ENCODE data around the gene TKT. TPM values are rescaled to one million over a fixed set of nuclear protein-coding genes. Genes with fewer than 3 reads are reported as not detected.

Gene TKT
- total and polyA plus RNA-seq, 2 of the 4 experiments (the other 2 are of a cell fraction) = 280 to 349 TPM

DNA sequence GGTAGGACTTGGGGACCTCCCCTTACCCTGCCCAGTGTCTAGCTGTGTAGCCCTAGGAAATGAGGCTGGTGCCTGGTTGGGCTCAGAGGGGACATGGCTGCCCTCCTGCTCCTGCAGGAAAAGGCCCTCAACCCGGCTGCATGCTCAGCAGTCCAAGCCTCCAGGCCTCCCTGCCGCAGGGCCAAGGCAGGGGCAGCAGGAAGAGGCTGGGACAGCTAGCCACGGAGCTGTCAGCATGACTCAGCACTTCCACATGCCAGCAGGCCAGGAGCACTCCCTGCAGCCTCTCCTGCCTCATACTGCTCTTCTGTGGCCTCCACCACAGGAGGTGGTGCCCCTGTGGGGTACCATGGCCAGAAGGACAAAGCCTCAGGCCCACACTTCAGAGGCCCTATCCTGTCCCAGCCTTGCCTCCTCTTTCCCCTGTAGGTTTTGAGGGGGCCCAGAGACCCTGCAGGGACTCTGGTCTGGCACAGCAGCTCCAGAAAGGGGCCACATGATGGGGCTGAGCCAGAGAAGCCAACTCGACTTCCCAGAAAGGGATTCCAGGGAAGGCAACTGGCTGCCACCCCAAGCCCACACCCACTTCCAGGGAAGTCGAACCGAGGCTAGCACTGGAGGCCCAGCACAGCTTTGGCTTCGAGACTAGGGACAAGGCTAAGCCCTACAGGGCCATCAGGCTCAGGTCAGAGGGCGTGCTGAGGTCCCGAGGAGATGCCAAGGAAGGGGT lies 19.5 kb downstream of the TKT start:
- Histone ChIP-seq H4K8ac (ENCODE audit: low read depth in 2 of 2, low read length in 2 of 2) (peak overlapping the region; percentile 65 to 97), H2AK5ac (ENCODE audit: low read depth, low read length) (peak overlapping the region; percentile 100), H3K56ac (ENCODE audit: extremely low read depth, insufficient read depth, low read length) (peak overlapping the region; percentile 78), H3K36me3 (ENCODE audit: control insufficient read depth, insufficient read depth, low read length) (peaks cover 83% of the 10 kb centered on the region), H3K9me1 (ENCODE audit: insufficient read depth, low read length) (peaks cover 25% of the 10 kb centered on the region), H3K4me2 (ENCODE audit: low read depth, low read length) (no peak overlapping the region), H4K5ac (ENCODE audit: low read depth, low read length) (peak overlapping the region; percentile 99), H3K27me3 (ENCODE audit: control insufficient read depth, insufficient read depth, low read length) (no peaks in the 10 kb centered on the region), H3K23ac (ENCODE audit: low read depth, low read length) (peak overlapping the region; percentile 99), H3K9ac (ENCODE audit: low read depth, low read length) (peak overlapping the region; percentile 68), H2BK120ac (ENCODE audit: low read depth, low read length) (peak overlapping the region; percentile 99), H2BK5ac (ENCODE audit: low read depth, low read length, poor library complexity, severe bottlenecking) (peak overlapping the region; percentile 99), H3K14ac (replicated peaks; ENCODE audit: low read depth, low read length) (peak overlapping the region; percentile 99), H3K4me3 (ENCODE audit: insufficient read depth, low read depth, low read length) (no peak overlapping the region), H3K79me1 (ENCODE audit: low read depth in 1 of 2, low read length in 2 of 2) (peaks cover 47 to 87% of the 10 kb centered on the region in 2 experiments), H3K9me3 (ENCODE audit: control insufficient read depth, insufficient read depth, low read length) (no peaks in the 10 kb centered on the region), H2BK15ac (ENCODE audit: low read depth, low read length) (peak overlapping the region; percentile 93; the same call in 2 of the 3 replicates), H3K4ac (ENCODE audit: low read depth, low read length) (peak overlapping the region; percentile 99), H2BK20ac (ENCODE audit: low read depth, low read length) (peak overlapping the region; percentile 96), H2AFZ (replicated peaks; ENCODE audit: low read length, poor library complexity) (peak overlapping the region; percentile 77), H4K91ac (ENCODE audit: insufficient read depth, low read depth, low read length) (peak overlapping the region; percentile 100), H3K4me1 (ENCODE audit: control insufficient read depth, insufficient read depth, low read length) (peaks cover 24% of the 10 kb centered on the region), H3K18ac (ENCODE audit: low read depth, low read length) (peak overlapping the region; percentile 97), H4K20me1 (ENCODE audit: insufficient read depth, low read length) (peaks cover 26% of the 10 kb centered on the region), H2AK9ac (replicated peaks; ENCODE audit: low read depth, low read length, poor library complexity) (peak overlapping the region; percentile 98), H3K27ac (ENCODE audit: insufficient read depth, low read length) (peak overlapping the region; percentile 94)
- ATAC-seq (ENCODE audit: low read depth) = peak; percentile 82
- DNase-seq = peak; percentile 93
- CTCF ChIA-PET = interaction anchor here (0.5 to 0.6 kb wide), 2 partner anchors 36 to 53 kb away, joined by 3 to 4 read pairs; no protein-coding TSS in a partner anchor
- POLR2A ChIA-PET (ENCODE audit: unreplicated experiment) = no interaction called here
- 94% methylated on average over 5 of the region's 9 CpGs; no CpG with 5 or more reads in 1 of the 2 experiments for WGBS, 2 experiments (ENCODE audit: extremely low coverage in 2 of 2, insufficient read length in 1 of 2)
- dilution Hi-C loops (cut with HindIII; ENCODE audit: low sequenced_read_pairs, unreplicated experiment) = no loop called here
- in situ Hi-C loops (cut with MboI; ENCODE audit: low sequenced_read_pairs) = no loop called here
- intact Hi-C loops (cut with micrococcal nuclease) = no loop called here
- no TSS peak for BruUV-seq (replicated peaks)
- TF ChIP-seq MAFK (IDR thresholded peaks at IDR 0.05; ENCODE audit: low read depth, low read length) = peak; percentile 96
- TF ChIP-seq SMC3 (IDR thresholded peaks at IDR 0.05; ENCODE audit: low read depth, low read length) = no peak
- TF ChIP-seq NFE2L2 (IDR thresholded peaks at IDR 0.05; ENCODE audit: low read depth, low read length) = peak; percentile 100
- TF ChIP-seq, protein P1, sequence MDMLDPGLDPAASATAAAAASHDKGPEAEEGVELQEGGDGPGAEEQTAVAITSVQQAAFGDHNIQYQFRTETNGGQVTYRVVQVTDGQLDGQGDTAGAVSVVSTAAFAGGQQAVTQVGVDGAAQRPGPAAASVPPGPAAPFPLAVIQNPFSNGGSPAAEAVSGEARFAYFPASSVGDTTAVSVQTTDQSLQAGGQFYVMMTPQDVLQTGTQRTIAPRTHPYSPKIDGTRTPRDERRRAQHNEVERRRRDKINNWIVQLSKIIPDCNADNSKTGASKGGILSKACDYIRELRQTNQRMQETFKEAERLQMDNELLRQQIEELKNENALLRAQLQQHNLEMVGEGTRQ (IDR thresholded peaks at IDR 0.05; ENCODE audit: low read depth, low read length) = no peak
- no peak for TF ChIP-seq POLR2A (IDR thresholded peaks at IDR 0.05; ENCODE audit: low read depth, low read length)
- TF ChIP-seq CEBPB (IDR thresholded peaks at IDR 0.05; ENCODE audit: low read depth, low read length) = no peak
- TF ChIP-seq RAD21 (IDR thresholded peaks at IDR 0.05; ENCODE audit: low read length) = no peak; the same call in 1 of the 2 replicates
- TF ChIP-seq RCOR1 (IDR thresholded peaks at IDR 0.05; ENCODE audit: insufficient replicate concordance, low read length) = no peak
- TF ChIP-seq CTCF (conservative IDR thresholded peaks at IDR 0.05; ENCODE audit: low read depth, low read length) = no peak
- TF ChIP-seq ELK1 (IDR thresholded peaks at IDR 0.05; ENCODE audit: borderline replicate concordance, low read depth, low read length) = no peak
- no peak; the same call in 1 of the 2 replicates for TF ChIP-seq BHLHE40 (IDR thresholded peaks at IDR 0.05; ENCODE audit: low read depth, low read length)
- no peak for TF ChIP-seq RFX5 (IDR thresholded peaks at IDR 0.05; ENCODE audit: low read depth, low read length)
- no peak for TF ChIP-seq CHD1 (IDR thresholded peaks at IDR 0.05; ENCODE audit: low read depth, low read length)
- TF ChIP-seq MXI1 (IDR thresholded peaks at IDR 0.05; ENCODE audit: borderline replicate concordance, low read depth, low read length) = peak; percentile 90

Measured in IMR-90 (cell line).